AG09319 (cell line): ENCODE data around the gene SLC25A24.
A peak's percentile ranks its signal among the peaks of the same experiment; 100 is the strongest.
"Not testable (repeated sequence)": the region's sequence is repeated elsewhere in the genome, so short reads cannot be mapped to it uniquely, and the experiment has no call there.

Experiments used
- DNase-seq: peaks from one replicate; pipeline ENCODE4 v3.0.0-alpha.2; 2010; ENCODE audit warnings: low read depth; ENCODE audit errors: extremely low read depth
- CTCF ChIP-seq: IDR thresholded peaks from 2 replicates; pipeline ENCODE4 v1.5.1; 2011; ENCODE audit warnings: low read depth, mild to moderate bottlenecking, inconsistent platforms, low read length, moderate library complexity

SLC25A24 gene

GRCh38 chr1:108211014-108211413 lies 10.9 kb upstream of the SLC25A24 start:
- TF ChIP-seq CTCF, result no peak
- DNase-seq, result no peak

- no peak for DNase-seq
- TF ChIP-seq CTCF, result no peak
These were observed 9.4 kb upstream of the SLC25A24 start for GRCh38 chr1:108209456-108210108.

GRCh38 chr1:108208724-108209446 lies 8.7 kb upstream of the SLC25A24 start:
- DNase-seq, result no peak

GRCh38 chr1:108203582-108203981 lies 3.4 kb upstream of the SLC25A24 start:
- not testable (repeated sequence) for DNase-seq

More at GRCh38 chr1:108208724-108209446, 8.7 kb upstream of the SLC25A24 start:
- TF ChIP-seq CTCF, result no peak

- no peak for TF ChIP-seq CTCF
- no peak for DNase-seq
These were observed 1.5 kb upstream of the SLC25A24 start for GRCh38 chr1:108201687-108202086.

- peak; percentile 38 for TF ChIP-seq CTCF
- DNase-seq, result peak; percentile 25
These were observed 526 bp upstream of the SLC25A24 start for GRCh38 chr1:108200687-108201051.

GRCh38 chr1:108199201-108199691 lies 897 bp downstream of the SLC25A24 start:
- TF ChIP-seq CTCF, result no peak
- DNase-seq, result no peak
